Measurements from ENCODE around the gene PIGU.
"Not testable (repeated sequence)": the region's sequence is repeated elsewhere in the genome, so short reads cannot be mapped to it uniquely, and the experiment has no call there.

PIGU gene

GRCh38 chr20:34706912-34707784 is 30.3 kb upstream of the PIGU start:
- FAIRE-seq (no peak), DNase-seq (ENCODE audit: low spot score) (no peak)

- DNase-seq (ENCODE audit: low spot score), result no peak
- no peak for FAIRE-seq
Measured at GRCh38 chr20:34706302-34706875, 29.5 kb upstream of the PIGU start.

- FAIRE-seq, result no peak
- no peak for DNase-seq (ENCODE audit: low spot score)
Measured at GRCh38 chr20:34705397-34706301, 28.8 kb upstream of the PIGU start.

DNA sequence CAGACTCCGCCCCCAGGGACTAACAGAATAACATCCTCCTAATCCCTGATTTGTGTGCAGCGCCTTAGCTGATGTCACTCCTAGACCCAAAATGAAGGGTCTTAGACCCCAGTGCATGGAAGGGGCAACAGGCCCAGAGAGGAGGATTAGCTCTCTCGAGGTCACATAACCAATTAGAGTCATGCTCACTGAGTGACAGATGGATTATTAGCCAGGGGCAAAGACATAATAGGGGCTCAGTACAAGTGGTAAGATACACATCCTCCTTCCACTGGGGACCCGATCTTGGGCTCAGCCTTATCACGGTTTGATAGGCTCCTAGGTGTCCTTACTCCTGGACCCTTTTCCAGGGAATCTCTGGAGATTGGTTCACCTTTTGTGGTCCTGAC is 28.1 kb upstream of the PIGU start:
- no peak for DNase-seq (ENCODE audit: low spot score)
- no peak for FAIRE-seq

DNA sequence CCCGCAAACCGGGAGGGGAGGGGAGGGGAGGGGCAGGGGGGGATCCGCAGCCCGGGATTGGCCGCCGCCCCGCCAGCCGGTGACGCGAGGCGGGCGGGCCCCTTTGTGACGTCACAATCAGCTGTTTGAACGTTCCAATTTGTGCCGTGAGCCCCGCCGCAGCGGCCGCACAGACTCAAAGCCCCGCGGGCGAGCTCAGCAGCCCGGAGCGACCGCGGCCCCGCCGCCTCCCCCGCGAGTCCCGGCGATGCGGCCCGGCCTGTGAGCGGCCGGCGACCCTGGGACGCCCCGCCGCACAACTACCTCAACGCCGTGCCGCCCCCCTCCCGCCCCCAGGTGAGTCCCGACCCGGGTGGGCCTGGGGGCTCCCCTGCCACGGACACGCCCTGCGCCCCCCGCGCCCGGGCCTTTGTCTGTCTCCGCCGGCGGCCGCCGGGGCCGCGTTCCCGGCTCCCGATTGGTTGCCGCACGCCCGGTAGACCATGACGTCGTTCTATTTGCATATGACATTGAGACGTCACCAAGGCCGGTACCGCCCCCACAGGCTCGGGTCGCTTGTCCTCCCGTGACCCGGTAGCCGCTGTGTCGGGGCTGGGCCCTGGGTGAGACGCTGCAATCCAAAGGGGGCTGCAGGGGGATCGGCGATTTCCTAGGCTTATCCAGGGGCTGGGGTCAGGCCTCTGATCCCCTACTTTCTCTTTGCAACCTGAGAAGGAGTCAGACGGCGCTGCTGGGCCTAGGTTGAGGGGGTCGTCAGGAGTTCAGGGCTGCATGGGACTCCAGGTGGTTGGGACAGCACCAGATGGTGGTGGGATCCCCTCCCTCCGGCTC is 27.5 kb upstream of the PIGU start, which contains the start of gene TP53INP2:
TSS of gene TP53INP2 (plus strand) at position 168 of the 831 bp plus-strand sequence. CDS start 4,396 bp downstream, outside the sequence.
- no peak for FAIRE-seq
- peak; percentile 24 for DNase-seq (ENCODE audit: low spot score)

GRCh38 chr20:34703424-34704176 is 26.7 kb upstream of the PIGU start:
- no peak for DNase-seq (ENCODE audit: low spot score)
- no peak for FAIRE-seq

DNA sequence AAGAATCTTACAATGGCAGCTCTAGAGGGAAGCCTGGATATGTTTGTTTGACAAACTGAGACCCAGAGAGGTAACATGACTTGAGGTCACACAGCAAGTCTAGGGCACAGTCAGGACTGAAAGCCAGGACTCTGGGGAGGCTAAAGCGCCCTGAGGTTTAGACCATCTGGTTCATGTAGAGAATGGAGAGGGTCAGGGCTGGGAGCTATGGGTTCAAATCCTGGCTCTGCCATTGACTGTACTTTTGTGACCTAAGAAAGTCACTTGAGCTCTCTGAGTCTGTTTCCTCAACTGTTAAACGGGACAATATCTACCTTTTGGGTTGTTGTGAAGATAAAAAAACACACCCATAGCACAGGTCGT is 26.1 kb upstream of the PIGU start:
- DNase-seq (ENCODE audit: low spot score) (no peak), FAIRE-seq (no peak)

GRCh38 chr20:34701405-34702085 is 24.7 kb upstream of the PIGU start:
- no peak for FAIRE-seq
- DNase-seq (ENCODE audit: low spot score), result no peak

- no peak for FAIRE-seq
Measured at GRCh38 chr20:34693414-34693813, 16.5 kb upstream of the PIGU start.

GRCh38 chr20:34691838-34692237 is 14.9 kb upstream of the PIGU start:
- no peak for FAIRE-seq
- no peak for DNase-seq (ENCODE audit: low spot score)

More at GRCh38 chr20:34693414-34693813, 16.5 kb upstream of the PIGU start:
- DNase-seq (ENCODE audit: low spot score), result no peak

GRCh38 chr20:34689486-34689885 is 12.6 kb upstream of the PIGU start:
- DNase-seq (ENCODE audit: low spot score) (no peak), FAIRE-seq (no peak)

DNA sequence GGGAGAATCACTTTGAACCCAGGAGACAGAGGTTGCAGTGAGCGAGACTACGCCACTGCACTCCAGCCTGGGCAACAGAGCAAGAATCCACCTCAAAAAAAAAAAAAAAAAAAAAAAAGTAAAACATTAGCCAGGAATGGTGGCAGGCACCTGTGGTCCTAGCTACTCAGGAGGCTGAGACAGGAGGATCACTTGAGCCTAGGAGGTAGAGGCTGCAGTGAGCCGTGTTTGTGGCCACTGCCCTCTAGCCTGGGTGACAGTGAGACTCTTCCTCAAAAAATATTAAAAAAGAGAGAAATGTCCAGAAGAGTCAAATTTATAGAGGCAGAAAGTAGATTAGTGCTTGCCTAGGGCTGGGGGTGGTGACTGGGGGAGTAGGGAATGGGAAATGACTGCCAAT is 6.8 kb upstream of the PIGU start:
- no peak for DNase-seq (ENCODE audit: low spot score)
- no peak for FAIRE-seq

DNA sequence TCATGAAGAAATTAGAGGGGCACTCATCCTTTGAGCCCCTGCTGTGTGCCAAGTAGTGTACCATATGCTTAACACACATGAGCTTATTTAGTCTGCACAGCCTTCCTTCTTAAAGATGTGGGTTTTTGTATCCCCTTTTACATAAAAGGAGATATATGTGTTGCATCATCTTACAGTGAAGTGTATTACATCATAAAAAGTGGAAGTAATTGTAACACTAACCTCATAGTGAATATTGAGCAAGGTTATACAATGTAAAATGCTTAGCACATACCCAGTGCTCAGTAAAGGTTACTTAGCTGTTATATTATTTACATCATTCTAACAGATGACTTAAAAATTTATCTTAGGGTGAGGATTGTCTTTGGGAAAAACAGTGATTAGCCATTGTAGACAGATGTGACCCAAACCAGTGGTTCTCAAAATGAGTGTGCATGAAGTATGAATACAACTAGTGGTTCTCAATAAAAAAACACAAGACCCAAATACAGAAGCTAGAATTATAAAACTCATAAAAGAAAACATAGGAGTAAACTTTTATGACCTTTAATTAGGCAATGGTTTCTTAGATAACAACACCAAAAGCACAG is 3.8 kb upstream of the PIGU start:
- FAIRE-seq, result no peak
- no peak for DNase-seq (ENCODE audit: low spot score)

GRCh38 chr20:34675993-34676641 is 775 bp downstream of the PIGU start:
- FAIRE-seq, result no peak
- DNase-seq (ENCODE audit: low spot score), result no peak

- no peak for FAIRE-seq
- no peak for DNase-seq (ENCODE audit: low spot score)
Measured at GRCh38 chr20:34675561-34675960, 1.3 kb downstream of the PIGU start.

DNA sequence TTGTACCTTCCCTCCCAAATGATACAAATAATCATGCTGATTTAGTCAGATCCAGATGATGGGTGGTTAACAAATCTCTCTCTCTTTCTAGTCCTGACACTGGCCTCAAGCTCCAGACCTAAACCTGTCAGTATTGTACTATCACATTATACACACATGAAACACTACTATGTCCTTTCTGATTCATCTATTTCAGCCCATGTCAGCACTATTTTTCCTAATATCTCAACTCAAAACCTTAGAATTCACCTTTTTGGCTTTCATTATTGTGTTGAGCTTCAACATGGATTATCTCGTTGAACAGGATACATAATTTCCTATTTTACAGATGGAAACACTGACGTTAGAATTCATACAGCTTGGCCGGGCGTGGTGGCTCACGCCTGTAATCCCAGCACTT is 3.5 kb downstream of the PIGU start:
- FAIRE-seq, result no peak
- DNase-seq (ENCODE audit: low spot score), result no peak

GRCh38 chr20:34669094-34669493 is 7.8 kb downstream of the PIGU start:
- FAIRE-seq, result no peak
- DNase-seq (ENCODE audit: low spot score), result no peak

- DNase-seq (ENCODE audit: low spot score); FAIRE-seq: not testable (repeated sequence)
Measured at GRCh38 chr20:34664751-34665150, 12.1 kb downstream of the PIGU start.
